Mesothelial cell of epicardium (in vitro differentiated cells): Measurements from ENCODE around the gene FKBP11. TPM values are rescaled to one million over a fixed set of nuclear protein-coding genes. Genes with fewer than 3 reads are reported as not detected.

Source experiments
- DNase-seq, 2 experiments: peaks; one replicate each; pipeline ENCODE4 v3.0.0; 2021; ENCODE audit warnings: low spot score in 2 of 2; ENCODE audit not compliant: unreplicated experiment in 2 of 2
- H3K27ac Mint-ChIP-seq: 2 replicates; pipeline ENCODE4 v1.8.0; 2021; ENCODE audit warnings: mixed read lengths
- H3K27me3 Mint-ChIP-seq: 2 replicates; pipeline ENCODE4 v1.8.0; 2021; ENCODE audit warnings: low read depth, mixed read lengths
- H3K36me3 Mint-ChIP-seq: 2 replicates; pipeline ENCODE4 v1.8.0; 2021; ENCODE audit warnings: mixed read lengths
- H3K4me1 Mint-ChIP-seq: 2 replicates; pipeline ENCODE4 v1.8.0; 2021; ENCODE audit warnings: mixed read lengths
- H3K4me3 Mint-ChIP-seq: 2 replicates; pipeline ENCODE4 v1.8.0; 2021; ENCODE audit warnings: mild to moderate bottlenecking, moderate library complexity, mixed read lengths
- H3K9me3 Mint-ChIP-seq: 2 replicates; pipeline ENCODE4 v1.8.0; 2021; ENCODE audit warnings: mixed read lengths
- total RNA-seq: library from RNA; stranded (reverse); gene quantifications from 3 replicates; pipeline ENCODE4 v1.2.1, GENCODE V29; 2021
- TF ChIP-seq, protein P1 (sequence below): fragments of 200-600 bp; sonication (generic); IDR thresholded peaks from one replicate; pipeline ENCODE4 v1.5.0; 2021; ENCODE audit warnings: antibody characterized with exemption; ENCODE audit not compliant: unreplicated experiment

FKBP11 gene
- total RNA-seq, 1 donor from 2014 or later = 33.7 TPM

DNA sequence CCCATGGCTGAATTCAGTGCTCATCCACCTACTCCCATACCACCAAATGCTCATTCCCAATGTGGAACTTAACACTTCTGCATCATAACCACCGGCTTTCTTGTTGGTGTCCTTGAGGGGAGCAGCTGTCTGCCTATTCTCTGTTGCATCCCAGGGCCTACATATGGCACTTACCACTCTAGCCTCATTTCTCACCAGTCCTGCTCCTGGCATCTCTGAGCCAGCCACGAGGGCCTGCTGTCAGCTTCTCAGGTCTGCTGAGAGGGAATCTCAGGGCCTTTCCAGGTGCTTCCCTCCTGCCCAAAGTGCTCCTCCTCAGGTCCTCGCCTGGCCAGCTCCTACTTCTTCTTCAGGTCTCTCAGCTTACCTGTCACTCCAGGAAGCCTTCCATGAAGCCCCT lies 35.6 kb downstream of the FKBP11 start:
- Mint-ChIP-seq H3K4me1 (peaks cover 5% of the 10 kb centered on the region), H3K27me3 (peaks cover 13% of the 10 kb centered on the region), H3K9me3 (no peaks in the 10 kb centered on the region), H3K36me3 (no peaks in the 10 kb centered on the region), H3K4me3 (no peak overlapping the region), H3K27ac (no peak overlapping the region)
- DNase-seq = no peak
- TF ChIP-seq, protein P1, sequence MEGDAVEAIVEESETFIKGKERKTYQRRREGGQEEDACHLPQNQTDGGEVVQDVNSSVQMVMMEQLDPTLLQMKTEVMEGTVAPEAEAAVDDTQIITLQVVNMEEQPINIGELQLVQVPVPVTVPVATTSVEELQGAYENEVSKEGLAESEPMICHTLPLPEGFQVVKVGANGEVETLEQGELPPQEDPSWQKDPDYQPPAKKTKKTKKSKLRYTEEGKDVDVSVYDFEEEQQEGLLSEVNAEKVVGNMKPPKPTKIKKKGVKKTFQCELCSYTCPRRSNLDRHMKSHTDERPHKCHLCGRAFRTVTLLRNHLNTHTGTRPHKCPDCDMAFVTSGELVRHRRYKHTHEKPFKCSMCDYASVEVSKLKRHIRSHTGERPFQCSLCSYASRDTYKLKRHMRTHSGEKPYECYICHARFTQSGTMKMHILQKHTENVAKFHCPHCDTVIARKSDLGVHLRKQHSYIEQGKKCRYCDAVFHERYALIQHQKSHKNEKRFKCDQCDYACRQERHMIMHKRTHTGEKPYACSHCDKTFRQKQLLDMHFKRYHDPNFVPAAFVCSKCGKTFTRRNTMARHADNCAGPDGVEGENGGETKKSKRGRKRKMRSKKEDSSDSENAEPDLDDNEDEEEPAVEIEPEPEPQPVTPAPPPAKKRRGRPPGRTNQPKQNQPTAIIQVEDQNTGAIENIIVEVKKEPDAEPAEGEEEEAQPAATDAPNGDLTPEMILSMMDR = no peak

DNA sequence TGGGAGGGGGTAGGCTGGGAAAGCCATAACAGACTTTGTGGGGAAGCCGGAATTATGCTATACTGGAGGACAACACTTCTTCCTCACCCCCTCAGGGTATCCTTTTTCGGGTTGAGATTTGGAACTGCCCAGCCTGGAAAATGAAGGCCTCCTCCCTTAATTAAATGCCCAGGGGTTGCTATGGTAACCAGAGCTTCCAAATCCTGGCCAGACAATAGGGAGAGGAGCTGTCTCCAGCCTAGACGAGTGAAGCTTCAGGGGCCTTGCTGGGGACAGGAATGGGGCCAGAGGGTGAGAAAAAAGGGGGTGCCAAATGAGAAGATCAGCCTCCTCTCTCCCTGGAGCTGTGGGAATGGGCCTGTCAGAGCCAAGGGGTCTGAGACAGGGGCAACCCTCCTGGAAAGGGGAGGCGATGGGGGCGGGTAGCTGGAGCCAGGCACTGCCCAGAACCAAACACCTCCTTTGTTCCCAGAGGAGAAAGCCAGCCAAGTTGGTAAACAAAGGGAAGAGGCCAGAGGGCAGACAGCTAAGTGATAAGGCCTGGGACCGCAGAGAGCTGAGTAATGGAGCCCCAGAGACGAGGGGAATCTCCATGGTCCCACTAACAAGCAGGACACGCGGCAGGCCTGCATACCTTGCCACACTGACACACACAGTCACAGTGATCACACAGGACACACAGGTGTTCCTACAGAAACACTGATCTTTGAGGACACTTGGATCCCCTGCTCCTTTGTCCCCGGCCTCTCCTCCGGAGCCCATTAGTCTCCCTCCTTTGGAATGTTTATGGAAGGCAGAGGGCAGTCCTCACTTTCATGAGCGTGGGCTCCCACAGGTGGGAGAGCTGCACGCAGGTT lies 41.8 kb downstream of the FKBP11 start:
- Mint-ChIP-seq H3K9me3 (no peaks in the 10 kb centered on the region), H3K4me3 (peak overlapping the region; percentile 13)
- no peak for DNase-seq

DNA sequence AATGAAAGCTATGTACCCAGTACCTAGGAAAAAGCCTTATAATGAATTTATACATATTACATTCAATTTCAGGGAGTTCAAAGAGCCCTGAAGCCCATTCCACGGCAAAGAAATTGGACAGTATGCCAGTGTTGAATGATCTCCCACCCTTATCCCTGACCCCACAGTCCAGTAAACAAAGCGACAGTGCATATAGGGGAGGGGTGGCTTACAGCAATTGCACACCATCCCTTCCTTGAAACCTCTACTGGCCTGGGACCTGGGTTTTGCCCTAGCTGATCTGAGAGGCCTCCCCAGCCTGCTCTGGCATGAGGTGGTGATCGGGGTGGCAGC lies 42.4 kb downstream of the FKBP11 start:
- H3K4me1 Mint-ChIP-seq = peaks cover 42% of the 10 kb centered on the region
- H3K27ac Mint-ChIP-seq = peak overlapping the region; percentile 97
- TF ChIP-seq, protein P1 = no peak
- no peak overlapping the region for H3K4me3 Mint-ChIP-seq
- H3K9me3 Mint-ChIP-seq = no peaks in the 10 kb centered on the region
- no peaks in the 10 kb centered on the region for H3K36me3 Mint-ChIP-seq
- H3K27me3 Mint-ChIP-seq = no peaks in the 10 kb centered on the region
- DNase-seq = no peak

More for the DNA sequence above, 41.8 kb downstream of the FKBP11 start:
- Mint-ChIP-seq H3K36me3 (no peaks in the 10 kb centered on the region), H3K4me1 (peaks cover 42% of the 10 kb centered on the region), H3K27ac (peak overlapping the region; percentile 97), H3K27me3 (no peaks in the 10 kb centered on the region)
- TF ChIP-seq, protein P1 = no peak

DNA sequence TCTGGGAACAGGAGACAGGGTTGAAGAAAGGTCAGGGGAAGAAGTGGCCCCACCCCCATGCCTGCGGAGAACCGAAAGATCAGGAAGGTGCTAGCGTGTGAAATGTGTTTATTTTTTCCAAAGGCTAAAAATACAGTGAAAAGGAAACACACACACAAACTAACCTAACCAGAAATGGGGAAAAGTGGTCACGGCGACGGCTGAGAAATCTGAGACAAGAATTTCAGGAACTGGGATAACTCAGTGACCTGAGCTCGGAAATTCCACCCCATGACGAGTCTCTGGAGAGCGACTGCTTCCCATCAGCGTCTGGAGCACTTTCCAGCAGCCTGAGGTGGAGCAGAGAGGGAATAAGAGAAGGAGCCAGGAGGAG lies 43.0 kb downstream of the FKBP11 start:
- peak in 1 of 2 experiments; percentile 52 for DNase-seq
- Mint-ChIP-seq H3K4me3 (peak overlapping the region; percentile 39), H3K36me3 (no peaks in the 10 kb centered on the region), H3K4me1 (peaks cover 42% of the 10 kb centered on the region), H3K27ac (peak overlapping the region; percentile 97), H3K9me3 (no peaks in the 10 kb centered on the region), H3K27me3 (no peaks in the 10 kb centered on the region)
- TF ChIP-seq, protein P1 = no peak

DNA sequence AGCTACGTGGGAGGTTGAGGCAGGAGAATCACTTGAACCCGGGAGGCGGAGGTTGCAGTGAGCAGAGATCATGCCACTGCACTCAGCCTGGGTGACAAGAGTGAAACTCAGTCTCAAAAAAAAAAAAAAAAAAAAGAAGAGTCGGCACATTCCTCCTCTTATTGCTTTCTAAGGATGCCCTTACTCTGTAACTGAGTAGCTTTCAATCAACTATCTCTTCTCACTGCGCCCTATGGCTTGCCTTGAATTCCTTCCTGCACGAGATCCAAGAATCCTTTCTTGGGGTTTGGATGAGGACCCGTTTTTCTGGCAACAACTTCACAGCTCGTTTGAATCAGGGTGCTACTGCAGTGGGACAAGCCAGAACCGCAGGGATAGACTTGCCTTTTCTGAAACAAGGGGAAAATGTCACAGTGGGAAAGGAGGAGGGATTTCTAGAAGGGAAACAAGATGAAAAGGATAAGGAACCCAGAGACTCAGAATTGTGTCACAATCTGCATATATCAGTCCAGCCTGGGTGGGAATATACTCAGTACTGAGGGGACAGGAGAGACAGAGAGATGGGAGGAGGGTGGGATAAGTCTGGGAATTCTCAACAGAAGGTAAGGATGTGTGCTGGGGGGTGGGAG lies 43.5 kb downstream of the FKBP11 start:
- TF ChIP-seq, protein P1 = no peak
- peak overlapping the region; percentile 97 for H3K27ac Mint-ChIP-seq

More for the DNA sequence above, 43.5 kb downstream of the FKBP11 start:
- H3K4me1 Mint-ChIP-seq = peaks cover 45% of the 10 kb centered on the region
- H3K36me3 Mint-ChIP-seq = no peaks in the 10 kb centered on the region
- H3K9me3 Mint-ChIP-seq = no peaks in the 10 kb centered on the region
- H3K27me3 Mint-ChIP-seq = no peaks in the 10 kb centered on the region
- no peak for DNase-seq
- peak overlapping the region; percentile 39 for H3K4me3 Mint-ChIP-seq
